Loucy (cell line): ENCODE data around the gene FAM25A.

Experiments used
- EZH2phosphoT487 ChIP-seq: fragments of 200-600 bp; IDR thresholded peaks from 2 replicates; pipeline ENCODE4 v1.6.1; 2018; ENCODE audit warnings: antibody characterized with exemption, mild to moderate bottlenecking, moderate library complexity, borderline replicate concordance
- TF ChIP-seq, protein P1 (sequence below): fragments of 200-600 bp; sonication (generic); conservative IDR thresholded peaks from 2 replicates; pipeline ENCODE4 v1.5.1; 2014; ENCODE audit warnings: mild to moderate bottlenecking, antibody characterized with exemption, low read length

DNA sequence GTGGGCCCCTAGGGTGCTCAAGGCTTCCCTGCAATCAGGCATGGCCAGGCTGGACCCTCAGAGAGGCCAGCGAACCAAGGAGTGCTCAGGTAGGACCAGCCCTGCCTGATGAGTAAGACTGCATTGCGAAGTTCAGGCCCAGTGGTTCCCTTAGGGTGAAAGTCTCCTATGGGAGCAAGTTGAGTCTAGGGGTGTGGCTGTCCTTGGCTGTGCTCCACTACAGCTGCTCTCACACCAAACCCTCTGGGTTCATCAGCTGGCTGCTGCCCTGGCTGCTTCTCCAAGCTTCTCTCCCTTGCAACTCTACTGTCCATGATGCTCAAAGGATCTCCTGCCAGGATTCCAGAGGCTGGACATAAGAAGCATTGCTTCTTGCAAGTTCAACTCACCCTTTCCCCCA, 18.7 kb downstream of the FAM25A start:
- TF ChIP-seq EZH2phosphoT487, result no peak
- TF ChIP-seq, protein P1, sequence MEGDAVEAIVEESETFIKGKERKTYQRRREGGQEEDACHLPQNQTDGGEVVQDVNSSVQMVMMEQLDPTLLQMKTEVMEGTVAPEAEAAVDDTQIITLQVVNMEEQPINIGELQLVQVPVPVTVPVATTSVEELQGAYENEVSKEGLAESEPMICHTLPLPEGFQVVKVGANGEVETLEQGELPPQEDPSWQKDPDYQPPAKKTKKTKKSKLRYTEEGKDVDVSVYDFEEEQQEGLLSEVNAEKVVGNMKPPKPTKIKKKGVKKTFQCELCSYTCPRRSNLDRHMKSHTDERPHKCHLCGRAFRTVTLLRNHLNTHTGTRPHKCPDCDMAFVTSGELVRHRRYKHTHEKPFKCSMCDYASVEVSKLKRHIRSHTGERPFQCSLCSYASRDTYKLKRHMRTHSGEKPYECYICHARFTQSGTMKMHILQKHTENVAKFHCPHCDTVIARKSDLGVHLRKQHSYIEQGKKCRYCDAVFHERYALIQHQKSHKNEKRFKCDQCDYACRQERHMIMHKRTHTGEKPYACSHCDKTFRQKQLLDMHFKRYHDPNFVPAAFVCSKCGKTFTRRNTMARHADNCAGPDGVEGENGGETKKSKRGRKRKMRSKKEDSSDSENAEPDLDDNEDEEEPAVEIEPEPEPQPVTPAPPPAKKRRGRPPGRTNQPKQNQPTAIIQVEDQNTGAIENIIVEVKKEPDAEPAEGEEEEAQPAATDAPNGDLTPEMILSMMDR, result no peak
